GM12872 (cell line): ENCODE data around the gene DDR1.

ENCODE experiments used
- TF ChIP-seq, protein P1 (sequence below): IDR thresholded peaks from 3 replicates; pipeline ENCODE4 v1.5.1; 2011; ENCODE audit warnings: low read depth, mild to moderate bottlenecking, low read length, moderate library complexity; ENCODE audit not compliant: insufficient read depth

The DDR1 gene

GRCh38 chr6:30918670-30919069, 34.4 kb downstream of the DDR1 start:
- TF ChIP-seq, protein P1, sequence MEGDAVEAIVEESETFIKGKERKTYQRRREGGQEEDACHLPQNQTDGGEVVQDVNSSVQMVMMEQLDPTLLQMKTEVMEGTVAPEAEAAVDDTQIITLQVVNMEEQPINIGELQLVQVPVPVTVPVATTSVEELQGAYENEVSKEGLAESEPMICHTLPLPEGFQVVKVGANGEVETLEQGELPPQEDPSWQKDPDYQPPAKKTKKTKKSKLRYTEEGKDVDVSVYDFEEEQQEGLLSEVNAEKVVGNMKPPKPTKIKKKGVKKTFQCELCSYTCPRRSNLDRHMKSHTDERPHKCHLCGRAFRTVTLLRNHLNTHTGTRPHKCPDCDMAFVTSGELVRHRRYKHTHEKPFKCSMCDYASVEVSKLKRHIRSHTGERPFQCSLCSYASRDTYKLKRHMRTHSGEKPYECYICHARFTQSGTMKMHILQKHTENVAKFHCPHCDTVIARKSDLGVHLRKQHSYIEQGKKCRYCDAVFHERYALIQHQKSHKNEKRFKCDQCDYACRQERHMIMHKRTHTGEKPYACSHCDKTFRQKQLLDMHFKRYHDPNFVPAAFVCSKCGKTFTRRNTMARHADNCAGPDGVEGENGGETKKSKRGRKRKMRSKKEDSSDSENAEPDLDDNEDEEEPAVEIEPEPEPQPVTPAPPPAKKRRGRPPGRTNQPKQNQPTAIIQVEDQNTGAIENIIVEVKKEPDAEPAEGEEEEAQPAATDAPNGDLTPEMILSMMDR = no peak

- TF ChIP-seq, protein P1 = no peak
Observed at GRCh38 chr6:30922447-30922852, 38.1 kb downstream of the DDR1 start.

GRCh38 chr6:30926644-30927043, 42.3 kb downstream of the DDR1 start:
- TF ChIP-seq, protein P1 = no peak

GRCh38 chr6:30928677-30929076, 44.4 kb downstream of the DDR1 start:
- TF ChIP-seq, protein P1 = no peak

- TF ChIP-seq, protein P1 = no peak
Observed at GRCh38 chr6:30930506-30930905, 46.2 kb downstream of the DDR1 start.

- TF ChIP-seq, protein P1 = no peak
Observed at GRCh38 chr6:30931272-30931671, 47.0 kb downstream of the DDR1 start.

GRCh38 chr6:30931969-30932645, 47.8 kb downstream of the DDR1 start, which contains the start of gene SFTA2:
SFTA2 (minus strand) TSS chr6:30932170; CDS start chr6:30932096, 74 bp downstream.
- TF ChIP-seq, protein P1 = no peak
